Measurements from ENCODE around the gene C1QTNF8.

Gene C1QTNF8

DNA sequence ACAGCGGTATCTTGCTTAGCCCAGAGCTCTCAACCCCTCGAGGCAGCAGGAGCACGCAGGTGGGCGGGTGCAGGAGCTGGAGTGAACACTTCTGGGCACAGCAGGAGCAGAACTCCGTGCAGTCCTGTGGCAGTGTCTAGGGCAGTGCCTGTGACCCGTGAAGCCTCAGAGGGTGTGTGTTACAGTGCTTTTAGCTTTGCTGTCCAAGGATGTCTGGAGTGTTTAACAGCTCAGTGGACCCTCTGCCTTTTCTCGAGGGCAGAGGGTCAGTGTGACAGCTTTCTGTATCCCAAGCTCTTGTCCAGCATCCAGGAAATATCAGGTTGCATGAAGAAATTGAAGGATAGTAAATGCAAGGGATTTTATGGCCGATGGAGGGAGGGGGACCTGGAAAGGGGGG, 39.8 kb downstream of the C1QTNF8 start:
- DNase-seq = no peak

- no peak for DNase-seq
These were observed 40.5 kb downstream of the C1QTNF8 start for GRCh38 chr16:1055557-1055924.

DNA sequence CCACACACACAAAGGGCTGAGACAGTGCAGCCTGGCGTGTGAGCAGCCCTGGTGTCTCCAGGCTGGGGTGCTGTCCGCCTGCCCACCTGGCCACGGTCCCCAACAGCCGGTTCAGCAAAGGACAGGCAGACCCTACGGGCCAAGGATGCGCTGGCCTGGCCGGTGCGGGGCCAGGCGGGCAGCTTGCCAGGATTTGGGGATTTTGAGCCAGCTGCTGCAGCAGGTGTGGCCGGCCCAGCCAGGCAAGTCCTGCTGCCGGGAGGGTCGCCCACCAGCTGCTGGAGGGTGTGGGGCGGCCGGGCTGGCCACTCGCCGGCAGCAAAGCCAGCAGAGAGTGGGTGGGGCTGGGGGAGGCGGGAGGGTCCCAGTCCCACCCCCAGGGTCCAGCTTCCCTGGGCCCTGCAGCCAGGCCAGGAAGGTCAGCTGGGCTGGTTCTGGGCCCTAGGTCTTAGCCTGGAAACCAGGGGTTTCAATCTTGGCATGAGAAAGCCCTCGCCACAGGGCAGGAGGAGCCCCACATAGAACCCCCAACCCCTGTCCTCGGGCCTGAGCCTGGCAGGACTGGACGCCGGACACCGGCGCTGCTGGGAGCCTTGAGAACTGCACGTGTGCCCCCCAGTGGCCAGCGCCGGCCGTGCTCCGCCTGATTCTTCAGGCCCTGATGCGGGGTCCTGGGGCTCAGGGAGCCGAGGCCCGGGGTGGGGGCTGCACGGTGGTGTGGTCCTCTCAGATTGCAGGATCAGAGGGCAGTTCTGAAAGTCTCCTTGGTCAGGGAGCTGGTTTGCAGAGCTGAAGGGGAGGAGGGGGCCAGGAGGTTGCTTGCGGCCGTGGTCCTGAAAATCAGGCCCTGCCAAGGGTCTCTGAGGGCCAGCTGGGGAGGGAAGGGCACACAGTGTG, 41.1 kb downstream of the C1QTNF8 start:
- peak in 1 of 2 donors; percentile 20 for DNase-seq

DNA sequence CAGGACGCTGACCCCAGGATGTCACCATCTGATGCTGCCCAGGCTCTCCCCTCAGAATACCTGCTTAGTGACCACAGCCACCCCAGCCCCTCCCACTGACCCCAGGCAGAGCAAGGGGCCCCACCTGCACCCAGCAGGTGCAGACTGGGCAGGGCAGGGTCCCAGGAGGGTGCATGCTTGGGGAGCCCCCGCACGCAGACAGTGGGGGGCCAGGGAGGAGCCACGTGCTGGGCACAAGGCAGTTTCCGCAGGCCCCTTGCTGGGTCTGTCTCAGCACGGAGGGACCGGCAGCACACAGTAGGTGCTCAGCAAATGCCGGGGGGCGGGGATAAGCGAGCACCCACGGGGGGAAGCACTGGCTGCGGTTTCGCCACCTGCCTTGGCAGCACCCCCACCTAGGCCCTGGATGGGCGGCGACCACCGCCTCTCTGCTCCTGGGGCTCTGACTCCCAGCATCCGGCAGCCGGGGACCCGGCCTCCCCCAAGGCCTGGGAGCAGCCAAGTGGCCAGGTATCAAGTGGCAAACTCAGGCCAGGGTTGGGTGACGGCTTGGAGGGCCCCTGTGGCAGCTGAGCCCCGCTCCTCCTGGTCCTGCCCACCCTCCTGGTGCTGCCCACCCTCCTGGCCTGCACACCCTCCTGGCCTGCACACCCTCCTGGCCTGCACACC, 42.2 kb downstream of the C1QTNF8 start:
- no peak for DNase-seq

GRCh38 chr16:1053121-1053521, 42.9 kb downstream of the C1QTNF8 start:
- DNase-seq = no peak

DNA sequence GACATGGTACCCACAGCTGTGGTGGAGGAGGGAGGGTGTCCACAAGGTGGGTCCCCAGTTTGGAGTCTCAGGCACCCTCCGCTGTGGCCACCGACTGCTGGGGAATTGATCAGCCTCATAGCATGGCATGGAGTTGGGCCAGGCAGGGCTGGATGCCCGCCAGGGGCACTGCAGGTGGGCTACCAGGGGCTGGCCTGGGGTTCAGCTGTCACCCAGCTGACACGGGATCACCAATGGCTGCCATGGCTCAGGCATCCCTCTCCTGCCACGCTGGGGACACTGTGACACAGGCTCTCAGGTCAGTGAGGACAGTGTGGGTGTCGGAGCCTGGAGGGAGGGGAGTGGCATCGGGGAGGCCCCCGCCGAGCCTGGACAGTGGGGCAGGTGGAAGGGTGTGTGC, 43.3 kb downstream of the C1QTNF8 start:
- no peak for DNase-seq

- no peak for DNase-seq
These were observed 44.6 kb downstream of the C1QTNF8 start for GRCh38 chr16:1051446-1051845.

DNA sequence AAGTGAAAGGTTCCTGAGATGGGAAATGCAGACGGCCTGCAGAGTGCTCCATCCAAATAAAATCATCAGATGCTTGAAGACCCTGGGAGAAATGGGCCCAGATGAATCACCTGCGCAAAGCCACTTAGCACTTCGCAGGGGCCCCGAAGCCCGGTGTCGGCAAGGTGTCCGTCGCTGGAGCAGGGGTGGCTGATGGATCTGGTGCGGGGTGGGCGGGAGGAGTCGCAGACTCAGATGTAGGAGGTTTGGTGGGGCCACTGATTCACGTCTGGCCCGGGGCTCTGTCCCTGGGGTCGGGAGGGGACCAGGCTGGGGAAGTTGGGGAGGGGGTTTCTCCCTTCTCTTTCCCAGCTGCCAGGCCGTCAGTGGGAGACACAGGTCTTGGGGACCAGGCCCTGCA, 45.1 kb downstream of the C1QTNF8 start:
- no peak for DNase-seq

DNA sequence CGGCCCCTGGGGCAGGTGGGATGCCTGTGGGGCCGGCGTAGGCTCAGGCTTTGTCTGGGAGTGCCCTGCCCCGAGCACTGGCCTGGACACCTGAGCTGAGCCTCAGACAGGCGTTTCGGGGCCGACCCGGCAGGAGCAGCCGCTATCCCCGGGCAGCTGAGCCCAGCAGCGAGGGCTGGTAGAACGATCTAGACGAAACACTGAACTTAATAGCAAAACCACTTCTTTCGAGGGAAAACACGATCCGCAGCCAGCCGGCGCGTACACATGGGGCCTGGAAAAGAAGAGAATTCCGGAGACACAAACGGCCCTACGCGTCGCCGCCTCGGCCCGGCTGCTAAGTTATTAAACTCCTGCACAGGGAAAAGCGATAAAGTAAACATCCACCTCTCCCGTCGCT, 45.5 kb downstream of the C1QTNF8 start:
- no peak for DNase-seq

DNA sequence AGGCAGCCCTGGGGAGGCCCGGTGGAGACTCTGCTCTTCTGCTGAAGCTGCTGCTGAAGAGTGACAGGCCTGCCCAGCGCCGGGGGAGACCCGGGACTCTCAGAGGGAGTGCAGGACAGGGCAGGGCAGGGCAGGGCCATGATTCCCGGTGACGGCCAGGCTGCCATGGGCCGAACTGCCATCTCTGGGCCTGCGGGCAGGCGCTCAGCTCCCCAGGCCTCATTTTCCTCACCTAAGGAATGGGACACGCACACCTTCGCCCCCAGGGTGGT, 46.1 kb downstream of the C1QTNF8 start:
- DNase-seq = no peak

GRCh38 chr16:1049113-1049975, 46.7 kb downstream of the C1QTNF8 start:
- no peak for DNase-seq

GRCh38 chr16:1048442-1049112, 47.5 kb downstream of the C1QTNF8 start:
- no peak for DNase-seq

- DNase-seq = no peak
These were observed 48.2 kb downstream of the C1QTNF8 start for GRCh38 chr16:1047801-1048200.

- DNase-seq = no peak
These were observed 48.9 kb downstream of the C1QTNF8 start for GRCh38 chr16:1047123-1047522.

GRCh38 chr16:1045993-1046911, 49.8 kb downstream of the C1QTNF8 start:
- DNase-seq = no peak

DNA sequence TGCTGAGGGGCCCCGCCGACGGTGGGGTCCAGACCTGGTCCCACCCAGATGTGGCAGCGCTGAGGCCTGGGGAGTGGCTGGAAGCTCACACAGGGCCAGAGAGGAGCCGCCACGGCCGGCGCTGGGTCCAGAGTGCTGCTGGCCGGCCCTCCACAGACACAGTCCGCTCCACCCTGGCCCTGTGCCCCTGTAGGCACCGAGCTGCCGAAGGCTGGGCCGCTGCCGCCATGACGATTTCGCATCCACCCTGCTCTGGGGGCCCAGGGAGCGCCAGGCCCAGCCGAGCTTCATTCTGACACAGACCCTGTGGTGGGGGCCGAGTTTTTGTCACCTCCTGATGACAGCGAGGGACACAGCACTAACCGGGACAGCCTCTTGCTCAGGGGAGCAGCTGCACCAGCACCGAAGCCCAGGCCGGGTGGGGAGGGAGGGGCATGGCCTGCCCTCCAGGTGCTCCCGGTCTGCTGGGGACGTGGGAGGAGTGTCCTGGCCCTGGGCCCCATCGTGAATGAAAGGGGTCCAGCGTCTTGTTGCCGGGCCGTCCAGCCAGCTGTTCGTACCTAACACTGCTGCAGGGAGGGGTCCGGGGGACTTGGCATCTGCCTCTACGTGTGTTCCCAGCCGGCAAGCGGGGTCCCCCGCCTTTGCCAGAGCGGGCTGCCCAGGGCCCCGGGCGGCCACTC, 50.6 kb downstream of the C1QTNF8 start:
- no peak for DNase-seq

GRCh38 chr16:1044460-1045309, 51.4 kb downstream of the C1QTNF8 start:
- DNase-seq = no peak

DNA sequence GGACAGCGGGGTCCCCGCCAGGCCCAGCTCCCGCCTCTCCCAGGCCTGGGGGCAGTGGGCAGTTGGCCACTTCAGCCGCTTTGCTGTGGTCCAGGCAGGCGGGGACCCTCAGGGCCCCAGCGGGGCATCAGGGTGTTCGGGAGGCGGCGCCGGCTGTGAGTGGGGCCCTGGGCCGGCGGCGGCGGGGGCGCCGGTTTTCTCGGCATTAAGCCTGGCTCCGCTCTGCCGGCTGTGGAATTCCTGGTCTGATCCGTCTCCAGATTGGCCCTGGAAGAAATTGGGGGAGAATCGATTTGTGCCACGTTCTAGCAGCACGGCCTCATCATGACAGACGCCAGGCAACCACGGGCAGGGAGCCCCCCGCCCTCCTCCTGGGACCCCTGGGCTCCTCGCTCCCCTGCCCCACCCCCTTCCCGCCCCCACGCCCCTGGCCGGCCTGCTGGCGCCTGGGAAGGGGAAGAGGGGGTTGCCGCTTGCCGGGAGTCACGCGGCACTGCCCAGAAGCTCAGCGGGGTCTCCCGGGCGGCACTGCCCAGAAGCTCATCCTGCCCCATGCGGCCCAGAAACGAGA, 52.1 kb downstream of the C1QTNF8 start:
- no peak for DNase-seq

- no peak for DNase-seq
These were observed 53.2 kb downstream of the C1QTNF8 start for GRCh38 chr16:1042866-1043265.

Measured in CD4-positive, alpha-beta T cell treated with Interferon alpha-2 for 1 hour (primary cell).